ENCODE results near the gene CD2AP. TPM values are rescaled to one million over a fixed set of nuclear protein-coding genes. Genes with fewer than 3 reads are reported as not detected.
"Not testable (repeated sequence)": the region's sequence is repeated elsewhere in the genome, so short reads cannot be mapped to it uniquely, and the experiment has no call there.

The CD2AP gene
- total RNA-seq, 2 experiments from 2014 or later = 26.3 to 27.1 TPM

- ChIA-PET CTCF (no interaction called here), POLR2A (no interaction called here)
- no peaks in the 10 kb centered on the region for H3K9me3 Mint-ChIP-seq
- peaks cover 6% of the 10 kb centered on the region for H3K4me1 Mint-ChIP-seq
- H3K27ac Mint-ChIP-seq = no peak overlapping the region
- H3K27me3 Mint-ChIP-seq = no peaks in the 10 kb centered on the region
- DNase-seq = no peak
- H3K4me3 Mint-ChIP-seq = no peak overlapping the region
- peaks cover 10% of the 10 kb centered on the region for H3K36me3 Mint-ChIP-seq (ENCODE audit: low read depth)
Measured at GRCh38 chr6:47626782-47627181, 149.2 kb downstream of the CD2AP start.

- Mint-ChIP-seq H3K4me3 (no peak overlapping the region), H3K27me3 (no peaks in the 10 kb centered on the region), H3K9me3 (no peaks in the 10 kb centered on the region), H3K27ac (no peak overlapping the region), H3K4me1 (peaks cover 8% of the 10 kb centered on the region), H3K36me3 (ENCODE audit: low read depth) (no peaks in the 10 kb centered on the region)
- ChIA-PET POLR2A (no interaction called here), CTCF (interaction anchor here (1.0 kb wide), 1 partner anchor 216 kb away, joined by 3 read pairs; no protein-coding TSS in a partner anchor)
- DNase-seq = no peak
Measured at GRCh38 chr6:47628448-47629272, 151.1 kb downstream of the CD2AP start.

- ChIA-PET POLR2A (interaction anchor here (1.9 kb wide), 1 partner anchor 104 kb away, joined by 7 read pairs; no protein-coding TSS in a partner anchor), CTCF (interaction anchor here (1.0 to 3.0 kb wide), 4 partner anchors 23 to 217 kb away, joined by 3 to 45 read pairs (median 19); partner anchors contain the start of gene OPN5)
- Mint-ChIP-seq H3K4me3 (no peak overlapping the region), H3K4me1 (peaks cover 8% of the 10 kb centered on the region), H3K9me3 (no peaks in the 10 kb centered on the region), H3K36me3 (ENCODE audit: low read depth) (no peaks in the 10 kb centered on the region), H3K27me3 (no peaks in the 10 kb centered on the region), H3K27ac (no peak overlapping the region)
- no peak for DNase-seq
Measured at GRCh38 chr6:47629954-47630353, 152.4 kb downstream of the CD2AP start.

GRCh38 chr6:47630587-47630986 lies 153.0 kb downstream of the CD2AP start:
- Mint-ChIP-seq H3K4me3 (no peak overlapping the region), H3K9me3 (no peaks in the 10 kb centered on the region), H3K27me3 (no peaks in the 10 kb centered on the region), H3K27ac (no peak overlapping the region), H3K4me1 (peaks cover 8% of the 10 kb centered on the region), H3K36me3 (ENCODE audit: low read depth) (no peaks in the 10 kb centered on the region)
- DNase-seq = no peak
- CTCF ChIA-PET = interaction anchor here (0.8 to 3.0 kb wide), 16 partner anchors 8 to 222 kb away, joined by 3 to 45 read pairs (median 6); partner anchors contain the start of gene OPN5
- POLR2A ChIA-PET = interaction anchor here (1.9 kb wide), 1 partner anchor 104 kb away, joined by 7 read pairs; no protein-coding TSS in a partner anchor

GRCh38 chr6:47631269-47631772 lies 153.7 kb downstream of the CD2AP start:
- H3K27ac Mint-ChIP-seq = no peak overlapping the region
- ChIA-PET POLR2A (interaction anchor here (1.9 kb wide), 1 partner anchor 103 kb away, joined by 7 read pairs; no protein-coding TSS in a partner anchor), CTCF (interaction anchor here (0.7 to 3.0 kb wide), 24 partner anchors 9 to 223 kb away, joined by 3 to 45 read pairs (median 4); partner anchors contain the start of genes CD2AP and OPN5)
- no peaks in the 10 kb centered on the region for H3K36me3 Mint-ChIP-seq (ENCODE audit: low read depth)
- H3K4me3 Mint-ChIP-seq = no peak overlapping the region
- no peak for DNase-seq
- no peaks in the 10 kb centered on the region for H3K27me3 Mint-ChIP-seq
- H3K4me1 Mint-ChIP-seq = peaks cover 8% of the 10 kb centered on the region
- no peaks in the 10 kb centered on the region for H3K9me3 Mint-ChIP-seq

- H3K27me3 Mint-ChIP-seq = no peaks in the 10 kb centered on the region
- no peak overlapping the region for H3K4me3 Mint-ChIP-seq
- no peak overlapping the region for H3K27ac Mint-ChIP-seq
- no peaks in the 10 kb centered on the region for H3K36me3 Mint-ChIP-seq (ENCODE audit: low read depth)
- ChIA-PET POLR2A (interaction anchor here (1.9 kb wide), 1 partner anchor 102 kb away, joined by 7 read pairs; no protein-coding TSS in a partner anchor), CTCF (interaction anchor here (0.7 to 3.0 kb wide), 22 partner anchors 9 to 224 kb away, joined by 3 to 45 read pairs (median 4); partner anchors contain the start of genes CD2AP and OPN5)
- DNase-seq = no peak
- peaks cover 8% of the 10 kb centered on the region for H3K4me1 Mint-ChIP-seq
- no peaks in the 10 kb centered on the region for H3K9me3 Mint-ChIP-seq
Measured at GRCh38 chr6:47631797-47632196, 154.2 kb downstream of the CD2AP start.

- Mint-ChIP-seq H3K36me3 (ENCODE audit: low read depth) (no peaks in the 10 kb centered on the region), H3K27me3 (peaks cover 7% of the 10 kb centered on the region), H3K4me3 (no peak overlapping the region), H3K27ac (no peak overlapping the region), H3K4me1 (peaks cover 8% of the 10 kb centered on the region), H3K9me3 (no peaks in the 10 kb centered on the region)
- POLR2A ChIA-PET = no interaction called here
- CTCF ChIA-PET = interaction anchor here (1.3 to 2.9 kb wide), 2 partner anchors 99 to 154 kb away, joined by 3 to 14 read pairs; no protein-coding TSS in a partner anchor
- DNase-seq = no peak
Measured at GRCh38 chr6:47633141-47633540, 155.6 kb downstream of the CD2AP start.

GRCh38 chr6:47634210-47635047 lies 156.8 kb downstream of the CD2AP start:
- no peak overlapping the region for H3K27ac Mint-ChIP-seq
- no peak for DNase-seq
- ChIA-PET CTCF (interaction anchor here (1.3 kb wide), 1 partner anchor 98 kb away, joined by 3 read pairs; no protein-coding TSS in a partner anchor), POLR2A (no interaction called here)
- H3K4me3 Mint-ChIP-seq = no peak overlapping the region
- peaks cover 8% of the 10 kb centered on the region for H3K4me1 Mint-ChIP-seq
- H3K9me3 Mint-ChIP-seq = no peaks in the 10 kb centered on the region
- H3K36me3 Mint-ChIP-seq (ENCODE audit: low read depth) = no peaks in the 10 kb centered on the region
- peaks cover 14% of the 10 kb centered on the region for H3K27me3 Mint-ChIP-seq

GRCh38 chr6:47646689-47647088 lies 169.1 kb downstream of the CD2AP start:
- H3K27me3 Mint-ChIP-seq = peaks cover 4% of the 10 kb centered on the region
- ChIA-PET CTCF (no interaction called here), POLR2A (no interaction called here)
- DNase-seq = no peak
- H3K4me3 Mint-ChIP-seq = no peak overlapping the region
- H3K36me3 Mint-ChIP-seq (ENCODE audit: low read depth) = no peaks in the 10 kb centered on the region
- H3K4me1 Mint-ChIP-seq = no peaks in the 10 kb centered on the region
- no peaks in the 10 kb centered on the region for H3K9me3 Mint-ChIP-seq
- H3K27ac Mint-ChIP-seq = no peak overlapping the region

- Mint-ChIP-seq H3K4me1 (no peaks in the 10 kb centered on the region), H3K36me3 (ENCODE audit: low read depth) (no peaks in the 10 kb centered on the region), H3K27me3 (peaks cover 2% of the 10 kb centered on the region), H3K9me3 (no peaks in the 10 kb centered on the region), H3K27ac (no peak overlapping the region), H3K4me3 (no peak overlapping the region)
- ChIA-PET CTCF (no interaction called here), POLR2A (no interaction called here)
- no peak for DNase-seq
Measured at GRCh38 chr6:47647188-47647587, 169.6 kb downstream of the CD2AP start.

GRCh38 chr6:47647626-47648025 lies 170.0 kb downstream of the CD2AP start:
- CTCF ChIA-PET, POLR2A ChIA-PET: not testable (repeated sequence)

GRCh38 chr6:47648031-47648430 lies 170.4 kb downstream of the CD2AP start:
- CTCF ChIA-PET = no interaction called here
- Mint-ChIP-seq H3K36me3 (ENCODE audit: low read depth) (no peaks in the 10 kb centered on the region), H3K27me3 (peaks cover 2% of the 10 kb centered on the region)

More at GRCh38 chr6:47647626-47648025, 170.0 kb downstream of the CD2AP start:
- H3K27me3 Mint-ChIP-seq; H3K27ac Mint-ChIP-seq; H3K36me3 Mint-ChIP-seq (ENCODE audit: low read depth); H3K4me1 Mint-ChIP-seq; DNase-seq; H3K4me3 Mint-ChIP-seq; H3K9me3 Mint-ChIP-seq: not testable (repeated sequence)

More at GRCh38 chr6:47648031-47648430, 170.4 kb downstream of the CD2AP start:
- H3K4me1 Mint-ChIP-seq = no peaks in the 10 kb centered on the region
- DNase-seq = no peak
- H3K27ac Mint-ChIP-seq = no peak overlapping the region
- POLR2A ChIA-PET = no interaction called here
- H3K4me3 Mint-ChIP-seq = no peak overlapping the region
- no peaks in the 10 kb centered on the region for H3K9me3 Mint-ChIP-seq
